GM18499 (cell line): Measurements from ENCODE around the gene DOC2B.
"Not testable (repeated sequence)": the region's sequence is repeated elsewhere in the genome, so short reads cannot be mapped to it uniquely, and the experiment has no call there.

Experiments
- ATAC-seq: cut with Tn5 transposase; IDR thresholded peaks from one replicate; pipeline ENCODE4 v1.9.1; 2021; ENCODE audit warnings: moderate number of reproducible peaks; ENCODE audit not compliant: insufficient read depth, unreplicated experiment

The DOC2B gene

DNA sequence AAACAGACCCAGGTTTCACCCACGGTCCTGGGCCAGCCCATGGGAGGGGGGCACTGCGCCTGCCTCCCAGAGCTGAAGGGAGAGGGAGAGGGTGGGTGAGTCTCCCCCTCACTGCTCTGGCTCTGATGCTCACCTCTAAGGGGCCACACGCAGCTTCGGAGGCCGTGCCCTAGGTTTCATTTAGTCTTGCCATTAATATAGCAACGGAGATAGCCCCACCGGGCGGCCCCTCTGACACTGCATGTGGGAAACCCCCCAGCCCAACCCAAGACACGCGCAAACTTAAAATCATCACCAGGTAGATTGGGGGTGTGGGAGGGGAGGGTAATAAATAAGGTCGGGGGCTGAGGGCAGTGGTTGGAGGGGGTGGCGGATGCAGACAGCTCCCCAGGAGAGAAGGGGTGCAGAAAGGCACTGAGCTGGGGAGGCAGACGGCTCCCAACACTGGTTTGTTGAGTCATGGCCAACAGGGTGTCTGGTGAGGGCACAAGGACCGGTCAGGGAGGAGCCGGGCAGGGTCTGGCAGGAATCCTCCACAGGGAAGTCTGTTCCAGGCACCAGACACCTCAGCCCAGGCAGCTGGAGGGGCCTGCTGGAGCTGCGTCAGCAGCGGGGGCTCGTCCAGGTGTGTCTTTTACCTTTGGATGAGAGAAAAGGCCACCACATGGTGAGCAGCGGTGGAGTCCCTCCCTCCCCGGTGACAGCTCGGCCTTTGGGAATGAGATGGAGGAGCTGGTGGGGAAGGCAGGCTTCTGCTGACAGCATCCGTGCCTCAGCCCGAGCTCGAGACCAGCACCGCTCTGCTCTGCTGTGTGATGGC is 32.0 kb upstream of the DOC2B start:
- ATAC-seq, result no peak

DNA sequence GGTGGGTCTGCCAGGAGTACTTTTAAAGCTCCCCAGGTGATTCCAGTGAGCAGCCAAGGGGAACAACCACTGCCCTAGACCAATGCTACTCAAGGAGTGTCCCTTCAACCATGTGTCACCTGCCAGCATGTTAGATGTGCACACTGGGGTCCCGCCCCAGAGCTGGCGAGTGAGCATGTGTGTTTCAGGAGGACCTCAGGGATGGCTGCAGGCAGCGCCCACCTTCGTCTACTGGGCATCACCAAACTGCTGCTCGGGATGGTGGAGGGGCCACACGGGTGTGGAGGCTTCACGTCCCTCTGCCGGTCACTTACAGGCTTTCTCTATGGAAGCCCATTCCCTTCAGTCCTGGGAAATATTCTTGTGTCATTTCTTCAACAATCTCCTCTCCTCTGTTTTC is 29.0 kb upstream of the DOC2B start:
- ATAC-seq, result no peak

DNA sequence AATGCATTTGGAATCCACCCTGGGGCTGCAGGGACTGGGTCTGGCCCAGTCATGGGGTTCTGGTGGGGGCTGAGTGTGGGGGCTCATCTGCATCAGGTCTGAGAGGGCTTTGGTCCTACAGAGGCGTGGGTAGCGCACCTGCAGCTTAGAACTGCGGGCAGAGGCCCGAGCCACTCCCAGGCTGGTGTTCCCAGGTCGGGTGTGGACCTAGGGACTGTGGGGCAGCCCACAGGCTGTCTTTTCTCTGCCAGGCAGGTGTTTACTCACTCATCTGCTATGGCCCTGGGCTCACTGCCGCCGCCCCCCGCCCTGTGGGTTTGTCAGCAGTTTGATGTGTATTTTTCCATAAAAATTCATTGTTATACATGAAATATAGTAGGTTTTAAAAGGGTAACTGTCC is 27.0 kb upstream of the DOC2B start:
- no peak for ATAC-seq

DNA sequence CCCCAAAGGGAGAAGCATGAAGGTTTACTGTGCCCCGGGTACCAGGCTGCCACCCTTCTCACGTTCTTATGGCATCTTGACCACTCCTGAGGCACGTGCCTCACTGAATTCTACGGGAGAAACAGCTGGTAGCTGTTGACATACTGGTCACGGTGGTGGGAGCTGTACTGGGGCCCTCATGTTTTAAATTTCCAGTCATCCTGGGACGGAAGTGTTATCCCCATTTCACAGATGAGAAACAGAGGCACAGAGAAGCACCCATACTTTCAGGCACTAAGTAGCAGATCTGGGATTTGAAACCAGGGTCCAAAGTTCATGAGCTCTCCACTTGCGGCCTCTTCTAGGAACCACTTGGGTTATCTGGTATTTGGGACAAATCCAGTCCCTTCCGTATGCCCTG is 26.3 kb upstream of the DOC2B start:
- ATAC-seq, result no peak

DNA sequence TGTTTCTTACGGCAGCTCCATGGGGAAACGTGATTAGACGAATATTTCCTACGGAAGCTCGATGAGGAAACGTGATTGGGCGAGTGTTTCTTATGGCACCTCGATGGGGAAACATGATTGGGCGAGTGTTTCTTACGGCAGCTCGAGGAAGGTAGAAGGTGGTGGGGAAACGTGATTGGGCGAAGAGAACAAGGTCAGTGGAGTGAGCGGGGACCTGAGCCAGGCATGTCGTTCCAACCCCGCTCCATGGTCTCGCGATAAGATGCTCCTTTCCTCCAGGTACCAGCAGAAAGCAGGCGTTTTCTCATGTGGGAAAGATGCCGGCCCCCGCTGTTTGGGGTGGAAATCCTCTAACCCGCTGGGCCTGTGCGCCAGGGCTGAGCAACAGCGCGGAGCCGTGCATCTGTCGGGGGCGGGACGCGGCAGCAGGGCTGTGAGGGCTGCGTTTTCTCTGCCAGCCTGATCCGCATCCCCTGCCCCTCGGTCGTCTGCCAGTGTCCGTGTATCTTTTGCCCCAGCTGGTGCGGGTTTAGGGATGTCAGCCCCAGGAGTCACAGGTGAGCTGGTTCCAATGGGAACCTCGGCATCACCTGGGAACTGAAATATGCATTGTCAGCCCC is 25.6 kb upstream of the DOC2B start:
- ATAC-seq, result no peak

DNA sequence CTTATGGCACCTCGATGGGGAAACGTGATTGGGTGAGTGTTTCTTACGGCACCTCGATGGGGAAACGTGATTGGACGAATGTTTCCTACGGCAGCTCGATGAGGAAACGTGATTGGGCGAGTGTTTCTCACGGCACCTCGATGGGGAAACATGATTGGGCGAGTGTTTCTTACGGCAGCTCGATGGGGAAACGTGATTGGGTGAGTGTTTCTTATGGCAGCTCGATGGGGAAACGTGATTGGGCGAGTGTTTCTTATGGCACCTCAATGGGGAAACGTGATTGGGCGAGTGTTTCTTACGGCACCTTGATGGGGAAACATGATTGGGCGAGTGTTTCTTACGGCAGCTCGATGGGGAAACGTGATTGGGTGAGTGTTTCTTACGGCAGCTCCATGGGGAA is 25.0 kb upstream of the DOC2B start:
- ATAC-seq, result not testable (repeated sequence)

DNA sequence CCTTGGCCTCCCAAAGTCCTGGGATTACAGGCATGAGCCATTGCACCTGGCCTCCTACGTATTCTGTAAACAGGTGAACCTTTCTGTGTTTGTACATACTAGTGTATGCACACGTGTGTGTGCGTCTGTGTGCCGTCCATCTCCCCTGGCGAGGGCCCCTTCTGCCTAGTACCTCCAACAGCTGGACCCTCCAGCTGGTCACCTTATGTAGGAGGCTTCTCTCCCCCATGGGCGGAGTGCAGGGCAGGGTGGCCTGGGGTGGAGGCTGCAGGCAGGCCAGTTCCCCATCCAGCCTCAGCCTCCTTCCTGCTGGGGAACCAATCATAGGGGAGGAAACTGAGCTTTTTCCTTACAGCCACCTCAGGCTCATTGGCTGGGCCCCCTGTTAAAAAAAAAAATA is 24.4 kb upstream of the DOC2B start:
- ATAC-seq, result no peak

DNA sequence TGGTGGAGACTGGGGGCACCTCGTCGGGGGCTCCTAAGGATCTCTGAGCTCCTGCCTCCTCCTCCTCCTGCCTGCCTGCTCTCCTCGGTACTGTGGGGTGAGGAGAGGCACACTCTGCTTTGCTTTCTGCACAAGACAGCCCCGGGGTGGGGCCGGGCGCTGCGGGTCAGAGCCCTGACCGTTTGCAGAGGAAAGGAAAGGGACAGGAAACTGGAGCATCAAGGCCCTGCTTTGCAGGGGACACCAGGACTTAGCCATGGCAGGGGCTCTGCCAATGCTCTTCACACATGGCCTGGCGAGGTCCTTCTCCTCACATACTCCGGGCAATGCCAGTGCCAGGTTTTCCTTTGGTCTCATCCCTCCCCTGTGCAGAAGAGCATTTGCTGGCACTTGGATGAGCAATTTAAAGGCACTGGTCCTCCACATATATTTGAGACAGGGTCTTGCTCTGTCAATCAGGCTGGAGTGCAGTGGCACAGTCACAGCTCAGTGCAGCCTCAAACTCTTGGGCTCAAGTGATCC is 23.8 kb upstream of the DOC2B start:
- ATAC-seq, result no peak

DNA sequence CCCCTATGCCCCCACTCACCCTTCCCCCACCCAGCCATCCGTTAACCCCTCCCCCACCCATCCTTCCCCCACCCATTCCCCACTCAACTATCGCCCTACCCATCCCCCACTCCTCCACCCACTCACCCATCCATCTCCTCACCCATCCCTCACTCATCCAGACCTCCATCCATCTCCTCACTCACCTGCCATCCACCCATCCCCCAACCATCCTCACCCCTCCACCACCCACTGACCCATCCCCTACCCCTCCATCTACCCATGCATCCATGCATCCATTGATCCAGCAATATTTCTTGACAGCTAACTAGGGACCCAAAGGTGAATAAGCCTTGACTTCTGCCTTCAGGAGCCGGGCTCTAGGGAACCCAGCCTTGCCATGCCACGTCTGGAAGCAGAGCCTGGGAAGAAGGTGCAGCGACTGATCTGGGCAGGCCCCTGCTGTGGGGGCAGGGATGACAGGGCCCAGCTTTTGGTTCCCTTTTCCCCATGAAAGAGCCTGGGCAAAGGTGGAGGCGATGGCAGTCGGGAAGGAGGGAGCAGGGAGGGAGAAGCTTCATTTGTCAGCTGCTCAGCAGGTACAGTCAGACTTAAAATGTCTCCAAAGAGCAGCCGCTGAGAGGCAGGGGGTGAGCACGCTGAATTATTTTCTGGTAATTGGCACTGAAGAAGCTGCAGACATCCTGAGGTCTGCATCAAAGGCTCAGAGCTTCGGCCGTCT is 23.1 kb upstream of the DOC2B start:
- no peak for ATAC-seq

DNA sequence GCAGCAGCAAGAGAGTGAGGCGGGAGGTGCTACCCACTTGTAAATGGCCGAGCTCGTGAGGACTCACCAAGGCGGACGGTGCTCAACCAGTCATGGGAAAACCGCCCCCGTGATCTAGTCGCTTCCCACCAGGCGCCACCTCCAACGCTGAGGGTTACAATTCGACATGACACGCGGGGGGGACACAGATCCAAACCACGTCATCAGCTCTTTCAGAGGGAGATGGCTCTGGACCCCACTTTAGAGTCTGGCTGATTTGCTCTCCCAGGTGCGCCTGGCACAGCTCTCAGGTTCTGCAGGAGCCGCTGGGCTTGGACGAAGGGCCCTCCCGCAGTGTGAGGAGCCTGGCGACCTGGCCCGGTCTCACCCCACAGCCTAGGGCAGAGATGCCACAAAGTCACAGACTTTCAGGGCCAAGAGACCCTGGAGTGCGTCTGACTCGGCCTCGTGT is 21.1 kb upstream of the DOC2B start:
- ATAC-seq, result no peak

DNA sequence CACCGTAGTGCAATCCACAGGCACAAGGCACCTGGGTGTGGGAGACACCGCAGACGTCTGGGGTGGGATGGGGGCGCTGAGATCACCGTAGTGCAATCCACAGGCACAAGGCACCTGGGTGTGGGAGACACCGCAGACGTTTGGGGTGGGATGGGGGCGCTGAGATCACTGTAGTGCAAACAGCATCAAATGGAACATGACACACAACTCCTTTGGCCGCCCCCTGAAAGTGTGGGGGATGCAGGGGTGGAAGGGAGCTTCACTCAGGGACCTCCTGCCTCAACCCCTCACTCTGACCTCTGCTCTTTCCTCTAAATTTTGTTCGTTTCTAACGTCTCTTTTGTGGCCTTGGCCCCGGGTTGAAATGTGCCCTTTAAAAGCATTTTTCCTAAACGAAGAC is 20.3 kb upstream of the DOC2B start:
- not testable (repeated sequence) for ATAC-seq

DNA sequence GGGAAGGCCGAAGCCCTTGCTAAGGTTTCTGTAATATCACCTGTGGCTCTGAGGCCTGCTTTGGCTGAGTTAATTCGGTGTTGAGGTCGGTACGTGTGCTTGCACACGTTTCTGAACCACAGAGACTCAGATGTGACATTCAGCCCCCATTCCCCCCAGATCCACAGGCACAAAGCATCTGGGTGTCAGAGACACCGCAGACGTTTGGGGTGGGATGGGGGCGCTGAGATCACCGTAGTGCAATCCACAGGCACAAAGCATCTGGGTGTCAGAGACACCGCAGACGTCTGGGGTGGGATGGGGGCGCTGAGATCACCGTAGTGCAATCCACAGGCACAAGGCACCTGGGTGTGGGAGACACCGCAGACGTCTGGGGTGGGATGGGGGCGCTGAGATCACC is 19.8 kb upstream of the DOC2B start:
- not testable (repeated sequence) for ATAC-seq

DNA sequence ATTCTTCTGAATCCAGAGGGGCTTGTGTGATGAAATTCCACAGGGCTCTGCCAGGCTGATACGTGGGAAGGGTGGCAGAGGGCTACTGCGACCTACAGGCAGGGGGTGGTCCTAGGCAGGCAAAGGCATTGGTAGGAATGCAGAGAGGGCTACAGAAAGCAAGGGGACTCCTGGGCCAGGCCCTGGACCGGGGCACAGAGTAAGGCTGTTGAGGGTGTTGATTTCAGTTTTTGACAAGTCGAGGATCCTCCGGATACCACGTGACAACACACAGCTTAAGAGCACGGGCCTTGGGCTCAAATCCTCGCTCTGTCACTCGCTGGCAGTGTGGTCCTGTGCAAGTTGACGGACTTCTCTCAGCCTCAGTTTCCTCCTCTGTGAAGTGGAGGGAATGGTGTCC is 19.1 kb upstream of the DOC2B start:
- no peak for ATAC-seq

DNA sequence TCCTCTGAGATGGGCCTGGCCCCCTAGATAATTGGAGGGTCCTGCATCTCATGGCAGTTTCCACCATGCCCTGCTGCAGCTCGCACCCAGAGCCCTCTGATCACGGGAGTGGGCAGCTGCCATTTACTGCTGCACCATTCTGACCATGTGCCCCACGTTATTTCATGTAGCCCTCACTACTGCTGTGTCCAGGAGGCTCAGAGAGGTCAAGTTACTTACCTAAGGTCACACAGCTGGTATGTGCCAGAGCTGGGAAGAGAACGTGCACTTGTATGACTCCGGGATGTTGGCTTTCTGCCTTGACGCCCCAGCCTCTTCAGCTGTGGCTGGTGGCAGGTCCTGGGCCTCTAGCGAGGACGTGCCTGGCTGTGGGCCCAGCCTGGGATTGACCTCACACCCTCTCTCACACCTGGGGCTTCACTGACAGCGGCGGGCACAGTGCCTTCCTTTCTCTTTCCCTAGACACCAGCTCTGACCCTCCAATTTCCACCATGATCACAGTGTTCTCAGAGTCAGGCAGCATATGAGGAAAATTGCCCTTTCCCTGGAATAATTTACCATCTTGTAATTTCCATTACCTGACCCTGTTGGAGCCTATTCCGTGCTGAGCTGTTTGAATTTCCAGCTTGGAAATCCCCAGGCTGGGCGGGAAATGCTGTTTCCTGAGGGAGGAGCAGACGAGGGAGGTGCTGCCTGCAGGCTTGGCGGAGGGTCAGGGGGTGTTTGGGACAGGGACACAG is 18.5 kb upstream of the DOC2B start:
- no peak for ATAC-seq

DNA sequence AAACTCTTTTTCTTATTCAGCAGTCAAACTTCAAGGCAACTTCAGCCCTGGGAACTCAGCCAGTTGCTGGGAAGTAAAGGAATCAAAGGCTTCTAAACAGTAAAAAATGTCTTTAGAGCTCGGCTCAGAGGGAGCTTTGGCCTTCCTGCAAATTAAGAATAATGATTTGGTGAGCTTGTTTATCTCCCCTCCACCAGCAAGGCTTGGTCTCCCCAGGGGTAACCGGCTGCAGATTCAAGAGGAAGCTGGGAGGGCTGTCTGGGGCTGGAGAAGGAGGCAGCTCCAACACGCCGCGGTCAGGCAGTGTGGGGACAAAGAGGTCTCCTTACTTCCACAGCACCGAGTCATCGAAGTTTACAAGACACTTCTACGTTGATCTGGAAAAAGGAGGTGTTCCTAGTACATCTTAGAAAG is 17.7 kb upstream of the DOC2B start:
- no peak for ATAC-seq

DNA sequence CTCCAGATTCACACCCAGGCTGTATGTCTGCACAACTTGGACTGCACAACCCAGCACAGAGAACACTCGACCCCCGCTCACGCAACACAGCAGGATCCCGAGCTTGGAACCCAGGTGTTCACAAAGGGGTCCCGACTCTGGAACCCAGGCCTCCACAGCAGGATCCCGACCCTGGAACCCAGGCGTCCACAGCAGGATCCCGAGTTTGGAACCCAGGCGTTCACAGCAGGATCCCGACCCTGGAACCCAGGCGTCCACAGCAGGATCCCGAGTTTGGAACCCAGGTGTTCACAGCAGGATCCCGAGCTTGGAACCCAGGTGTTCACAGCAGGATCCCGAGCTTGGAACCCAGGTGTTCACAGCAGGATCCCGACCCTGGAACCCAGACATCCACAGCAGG is 16.8 kb upstream of the DOC2B start:
- ATAC-seq, result not testable (repeated sequence)

DNA sequence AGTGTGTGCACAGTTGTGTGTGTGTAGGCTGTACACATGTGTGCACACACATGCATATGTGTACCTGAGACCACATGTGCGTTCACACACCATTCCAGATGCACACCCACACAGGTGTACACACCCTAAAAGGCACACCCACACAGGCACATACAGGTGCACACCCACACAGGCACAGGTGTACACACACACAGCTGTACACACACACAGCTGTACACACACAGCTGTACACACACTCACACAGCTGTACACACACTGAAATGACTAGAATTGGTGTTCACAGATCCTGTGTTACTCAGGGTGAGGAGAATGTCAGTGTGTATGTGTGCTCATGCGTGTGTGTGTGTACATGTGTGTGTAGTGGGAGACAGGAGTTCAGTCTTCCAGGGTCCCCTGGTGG is 15.9 kb upstream of the DOC2B start:
- ATAC-seq, result no peak

DNA sequence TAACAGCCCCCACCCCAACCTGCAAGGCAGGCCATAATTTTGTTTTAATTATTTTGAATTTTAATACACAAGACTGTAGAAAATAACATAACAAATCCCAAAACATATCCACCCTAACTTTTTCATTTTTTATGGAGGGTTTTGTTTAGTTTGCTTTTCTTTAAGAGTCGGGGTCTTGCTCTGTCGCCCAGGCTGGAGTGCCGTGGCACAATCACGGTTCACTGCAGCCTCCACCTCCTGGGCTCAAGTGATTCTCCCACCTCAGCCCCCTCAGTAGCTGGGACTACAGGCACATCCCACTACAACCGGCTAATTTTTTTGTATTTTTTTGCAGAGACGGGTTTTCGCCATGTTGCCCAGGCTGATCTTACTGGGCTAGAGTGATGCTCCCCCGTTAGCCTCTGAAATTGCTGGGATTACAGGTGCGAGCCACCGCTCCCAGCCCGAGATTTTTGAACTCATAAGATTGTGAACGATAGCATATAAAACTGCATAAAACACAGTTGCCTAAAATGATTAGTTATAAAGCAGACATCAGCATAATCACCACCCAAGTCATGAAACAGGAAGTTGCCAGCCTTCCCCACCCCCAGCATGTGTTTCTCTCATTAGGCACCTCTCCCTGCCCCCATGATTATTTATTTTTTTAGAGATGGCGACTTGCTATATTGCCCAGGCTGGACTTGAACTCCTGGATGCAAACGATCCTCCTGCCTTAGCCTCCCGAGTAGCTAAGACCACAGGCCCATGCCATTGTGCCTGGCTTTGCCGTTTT is 13.6 kb upstream of the DOC2B start:
- ATAC-seq, result no peak
